ENCODE measurements around the gene ZFHX3. TPM values are rescaled to one million over a fixed set of nuclear protein-coding genes. Genes with fewer than 3 reads are reported as not detected.

ZFHX3 gene
- total and polyA plus RNA-seq, 3 donors from 2014 or later: 3.3 to 19.9 (median 15.7) TPM

GRCh38 chr16:72739577-72739976 lies 308.4 kb downstream of the ZFHX3 start:
- no peaks in the 10 kb centered on the region for H3K4me1 ChIP-seq
- DNase-seq: no peak
- no peaks in the 10 kb centered on the region for H3K27me3 ChIP-seq
- H3K4me3 ChIP-seq: no peak overlapping the region
- no peak overlapping the region for H3K27ac ChIP-seq
- intact Hi-C loops (cut with DNase I; ENCODE audit: low total_unique reads): no loop called here
- H3K36me3 ChIP-seq (ENCODE audit: low read depth, missing control alignments): no peaks in the 10 kb centered on the region
- no peak for TF ChIP-seq CTCF (IDR thresholded peaks at IDR 0.05)
- TF ChIP-seq POLR2A (IDR thresholded peaks at IDR 0.05): no peak
- H3K9me3 ChIP-seq: no peaks in the 10 kb centered on the region
- WGBS, 2 donors: 40 to 41% methylated on average over 1 of the region's 1 CpG

GRCh38 chr16:72736074-72736473 lies 311.9 kb downstream of the ZFHX3 start:
- 89% methylated on average over 2 of the region's 2 CpGs; no CpG with 5 or more reads in 1 of the 2 donors for WGBS, 2 donors

More at GRCh38 chr16:72736074-72736473, 311.9 kb downstream of the ZFHX3 start:
- no peaks in the 10 kb centered on the region for H3K4me1 ChIP-seq
- no peak for DNase-seq
- H3K27ac ChIP-seq: no peak overlapping the region
- no peak overlapping the region for H3K4me3 ChIP-seq
- H3K27me3 ChIP-seq: no peaks in the 10 kb centered on the region
- H3K9me3 ChIP-seq: no peaks in the 10 kb centered on the region
- H3K36me3 ChIP-seq (ENCODE audit: low read depth, missing control alignments): no peaks in the 10 kb centered on the region
- TF ChIP-seq POLR2A (IDR thresholded peaks at IDR 0.05) (no peak), CTCF (IDR thresholded peaks at IDR 0.05) (no peak)
- intact Hi-C loops (cut with DNase I; ENCODE audit: low total_unique reads): no loop called here

Small RNA genes lying within 50 kb of the gene (small RNA-seq; reads per million reads assigned to genes)
- 0 reads per million in 2 donors for gene AC002044.1
- gene RNU7-71P: 0 reads per million in 2 donors

Data from testis (tissue), 3 donors.